Measurements from ENCODE around the gene ITM2C.

The ITM2C gene

DNA sequence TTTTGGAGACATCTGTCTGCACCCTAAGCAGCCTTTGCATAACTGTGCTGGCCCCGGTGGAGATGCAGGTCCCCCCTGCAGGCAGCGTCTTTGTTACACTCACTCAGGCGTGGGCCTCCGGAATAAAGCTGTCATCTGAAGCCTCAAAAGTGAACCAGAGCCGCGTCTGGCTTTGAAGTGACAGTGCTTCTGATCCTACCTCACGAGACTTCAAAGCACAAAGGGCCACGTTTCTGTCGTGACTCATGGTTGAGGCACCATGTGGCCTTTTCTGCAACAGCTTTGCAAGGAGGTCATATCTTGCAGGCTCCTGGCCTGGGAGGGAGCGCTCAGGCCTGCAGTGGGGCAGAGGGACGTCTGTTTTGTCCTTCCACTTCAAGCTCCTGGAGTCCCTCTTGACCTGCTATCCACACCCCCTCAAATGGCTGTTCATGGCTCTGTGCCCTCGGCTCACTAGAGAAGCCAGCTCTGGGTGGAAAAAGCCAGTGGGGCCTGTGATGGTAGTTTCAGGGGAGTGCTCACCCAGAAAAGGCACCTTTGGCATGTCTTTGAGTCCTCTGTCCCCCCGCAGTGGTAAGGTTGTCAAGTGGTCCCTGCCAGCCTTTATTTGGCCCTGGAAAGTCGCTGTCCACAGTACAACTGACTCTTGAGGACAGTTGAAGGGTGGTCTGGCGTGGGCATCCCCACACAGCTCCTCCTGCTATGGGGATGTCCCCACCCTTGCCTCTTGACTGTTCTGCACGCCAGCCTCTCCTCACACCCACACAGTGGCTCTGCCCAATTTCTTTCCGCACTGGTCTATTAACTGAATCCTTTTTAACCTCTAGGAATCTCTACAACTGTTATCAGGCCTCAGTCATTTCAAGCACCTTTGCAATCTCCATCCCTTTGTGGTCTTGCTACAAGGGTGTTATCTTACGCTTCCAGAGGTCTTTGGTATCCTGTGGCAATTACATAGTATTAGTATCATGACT, 41.0 kb downstream of the ITM2C start:
- FAIRE-seq (no peak), DNase-seq (ENCODE audit: insufficient read length, low spot score) (no peak)

DNA sequence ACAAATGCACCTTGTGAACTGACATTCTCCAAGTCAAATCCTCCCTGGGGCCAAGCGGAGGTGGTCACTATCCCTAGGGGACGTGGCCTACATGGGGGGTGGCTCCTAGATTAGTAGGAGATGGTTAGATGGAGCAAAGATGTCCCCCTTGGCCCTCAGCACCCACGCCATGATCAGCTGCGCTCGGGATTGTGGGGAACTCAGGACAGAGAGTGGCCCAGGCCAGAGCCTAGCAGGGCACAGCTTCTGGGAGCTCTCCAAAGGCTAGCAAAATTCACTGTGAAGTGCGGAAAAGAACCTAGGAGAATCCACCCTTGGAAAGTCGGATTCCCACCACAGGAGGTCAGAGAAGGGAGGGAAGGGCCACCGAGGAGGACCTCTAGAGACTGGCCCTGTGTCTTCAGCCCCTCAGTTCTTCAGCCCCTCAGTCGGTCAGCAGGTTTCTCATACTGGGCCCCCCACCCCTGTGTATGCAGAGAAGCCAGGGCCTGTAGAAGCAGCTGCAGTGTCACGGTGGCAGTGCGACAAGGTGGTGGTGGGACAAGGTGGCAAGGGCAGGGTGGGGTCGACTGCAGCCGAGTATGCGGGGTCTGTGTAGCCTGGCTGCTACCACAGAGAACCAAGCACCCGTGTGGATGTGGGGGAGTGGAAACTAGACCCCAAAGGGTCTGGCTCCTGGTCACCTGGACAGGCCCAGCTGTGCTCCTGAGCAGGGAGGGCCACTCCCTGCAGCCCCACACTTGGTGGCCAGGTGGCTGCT, 41.9 kb downstream of the ITM2C start:
- DNase-seq (ENCODE audit: insufficient read length, low spot score) = no peak
- FAIRE-seq = no peak

DNA sequence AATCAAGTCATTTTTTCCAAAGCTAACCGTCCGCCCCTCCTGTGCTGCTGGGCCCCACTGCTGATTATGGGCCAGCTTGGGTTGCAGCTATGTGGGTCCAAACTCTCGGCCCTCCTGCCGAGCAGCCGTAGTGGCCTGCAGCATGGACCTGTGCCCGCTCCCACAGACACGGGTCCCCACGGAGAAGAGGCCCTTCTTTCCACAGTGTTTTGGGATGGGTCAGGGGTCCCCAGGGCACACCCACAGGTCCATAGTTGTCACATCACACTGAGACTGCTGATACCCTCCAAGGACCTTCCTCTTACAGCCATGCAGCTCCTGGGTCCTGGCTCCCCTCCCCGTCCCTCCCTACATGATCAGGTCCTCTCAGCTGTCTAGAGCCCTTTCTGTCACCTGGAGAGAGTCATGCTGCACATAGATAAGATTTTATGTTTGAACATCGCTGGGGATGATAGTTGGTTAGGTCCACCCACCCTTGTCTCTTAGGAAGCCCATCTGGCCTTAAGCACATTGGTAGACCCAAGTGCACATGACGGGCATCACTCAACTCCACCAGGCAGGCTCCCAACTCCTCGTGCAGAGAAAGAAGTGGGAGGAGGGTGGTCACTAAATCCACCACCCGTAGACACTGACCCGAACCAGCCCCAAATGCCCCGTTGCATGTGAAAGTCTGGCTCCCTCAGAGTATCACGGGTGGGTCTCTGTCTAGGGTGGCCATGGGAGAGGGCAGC, 42.8 kb downstream of the ITM2C start:
- DNase-seq (ENCODE audit: insufficient read length, low spot score) (no peak), FAIRE-seq (no peak)

GRCh38 chr2:230908092-230908594, 43.4 kb downstream of the ITM2C start:
- FAIRE-seq (no peak), DNase-seq (ENCODE audit: insufficient read length, low spot score) (no peak)

DNA sequence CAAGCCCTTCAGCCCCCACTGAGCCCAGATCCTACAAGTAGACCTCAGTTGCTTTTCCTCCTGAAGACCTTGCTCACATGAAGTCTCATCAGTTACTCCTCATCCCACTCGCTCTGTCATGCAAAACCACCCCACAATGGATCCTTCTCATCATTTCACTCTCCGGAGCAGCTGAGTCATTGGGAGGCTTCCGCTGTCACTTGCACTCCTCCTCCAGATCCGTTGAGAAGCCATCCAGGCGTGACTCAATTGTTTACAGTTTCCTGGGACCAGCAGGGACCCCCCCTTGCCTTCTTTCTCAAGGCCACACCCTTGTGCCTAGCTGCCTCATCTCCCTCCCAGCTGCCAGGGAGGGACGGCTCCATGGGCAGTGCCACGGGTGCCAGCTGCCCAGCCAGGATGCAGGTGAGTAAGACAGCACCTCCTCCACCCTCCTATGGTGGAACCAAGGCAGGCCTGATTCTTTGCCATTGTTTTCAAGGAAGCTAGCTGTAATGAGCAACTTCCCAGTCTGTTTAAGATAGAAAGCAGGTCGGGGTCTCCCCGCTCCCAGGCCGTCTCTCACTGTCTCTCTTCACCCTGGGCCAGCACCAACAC, 44.0 kb downstream of the ITM2C start:
- DNase-seq (ENCODE audit: insufficient read length, low spot score) (peak; percentile 80), FAIRE-seq (peak; percentile 89)

DNA sequence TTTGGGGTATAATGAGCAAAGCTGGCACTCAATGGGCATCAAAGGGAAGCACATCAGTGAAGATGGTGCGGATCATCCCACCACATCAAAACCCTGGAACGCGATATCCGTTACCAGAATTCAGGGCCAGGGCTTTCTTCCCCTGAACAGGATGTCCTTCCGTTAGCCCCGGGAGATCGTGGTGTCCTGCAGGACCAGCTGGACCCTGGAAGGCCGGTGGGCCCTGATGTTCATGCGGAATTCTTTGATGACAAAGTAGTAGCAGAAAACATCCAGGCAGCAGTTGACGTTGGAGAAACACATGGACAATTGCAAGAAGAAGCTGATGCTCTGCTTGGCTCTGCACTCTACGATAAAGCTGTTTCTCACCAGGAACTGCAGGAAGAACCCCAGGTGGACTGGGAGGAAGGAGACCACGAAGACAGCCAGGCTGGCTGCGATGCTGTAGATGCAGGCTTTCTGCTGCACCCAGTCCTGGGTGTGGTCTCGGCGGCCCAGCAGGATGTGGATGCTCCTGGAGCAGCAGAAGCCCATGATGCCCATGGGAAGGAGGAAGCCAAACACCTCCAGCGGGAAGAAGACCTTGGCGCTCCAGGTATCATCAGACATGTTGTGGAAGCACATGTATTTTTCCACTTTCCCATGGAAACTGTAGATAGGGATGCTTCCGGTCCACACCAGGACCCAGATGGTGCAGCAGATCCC, 45.3 kb downstream of the ITM2C start:
- FAIRE-seq (peak; percentile 4), DNase-seq (ENCODE audit: insufficient read length, low spot score) (no peak)

DNA sequence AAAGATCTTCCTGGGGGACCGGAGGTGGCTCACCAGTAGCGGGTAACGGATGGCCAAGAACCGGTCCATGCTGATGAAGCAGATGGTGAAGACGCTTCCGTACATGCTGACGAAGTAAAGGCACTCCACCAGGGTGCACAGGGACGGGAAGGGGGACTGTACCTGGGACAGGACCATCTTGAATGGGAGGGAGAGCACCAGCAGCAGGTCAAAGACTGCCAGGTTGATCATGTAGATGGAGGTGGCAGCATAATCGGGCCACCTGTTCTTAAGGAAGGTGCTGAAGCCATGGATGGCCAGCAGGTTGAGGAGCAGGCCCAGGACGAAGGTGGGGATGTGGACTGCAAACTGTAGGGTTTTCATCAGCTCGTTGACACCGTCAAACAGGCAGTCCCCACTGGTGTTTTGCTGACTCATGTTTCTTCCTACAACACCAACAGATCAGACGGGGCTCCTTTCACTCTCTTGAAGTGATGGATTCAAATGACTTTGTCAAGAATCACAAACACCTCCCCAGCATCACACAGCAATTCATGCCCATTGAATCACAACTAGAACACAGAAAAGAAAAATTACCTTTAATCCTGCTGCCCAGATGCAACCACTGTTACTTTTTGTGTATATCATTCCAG, 45.9 kb downstream of the ITM2C start:
- no peak for FAIRE-seq
- DNase-seq (ENCODE audit: insufficient read length, low spot score) = no peak

- FAIRE-seq (no peak), DNase-seq (ENCODE audit: insufficient read length, low spot score) (no peak)
Observed at GRCh38 chr2:230912046-230912445, 47.3 kb downstream of the ITM2C start.

DNA sequence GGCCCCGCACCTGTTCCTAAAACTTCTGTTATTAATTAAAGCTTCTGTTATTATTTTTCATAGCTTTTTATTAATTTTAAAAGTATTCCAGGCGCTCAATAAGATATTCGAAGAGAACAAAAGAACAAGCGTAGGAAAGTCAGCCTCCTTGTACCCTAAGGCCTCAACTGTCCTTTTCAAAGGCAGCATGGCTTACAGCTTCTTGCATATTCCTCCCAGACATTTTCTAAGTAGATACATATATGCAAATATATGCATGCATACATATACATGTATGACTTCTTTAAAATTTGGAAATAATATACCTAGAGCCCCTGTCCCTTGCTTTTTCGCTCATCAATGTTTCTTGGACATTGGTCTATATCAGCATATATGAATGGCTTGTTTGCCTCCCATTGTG, 48.0 kb downstream of the ITM2C start:
- FAIRE-seq = no peak

DNA sequence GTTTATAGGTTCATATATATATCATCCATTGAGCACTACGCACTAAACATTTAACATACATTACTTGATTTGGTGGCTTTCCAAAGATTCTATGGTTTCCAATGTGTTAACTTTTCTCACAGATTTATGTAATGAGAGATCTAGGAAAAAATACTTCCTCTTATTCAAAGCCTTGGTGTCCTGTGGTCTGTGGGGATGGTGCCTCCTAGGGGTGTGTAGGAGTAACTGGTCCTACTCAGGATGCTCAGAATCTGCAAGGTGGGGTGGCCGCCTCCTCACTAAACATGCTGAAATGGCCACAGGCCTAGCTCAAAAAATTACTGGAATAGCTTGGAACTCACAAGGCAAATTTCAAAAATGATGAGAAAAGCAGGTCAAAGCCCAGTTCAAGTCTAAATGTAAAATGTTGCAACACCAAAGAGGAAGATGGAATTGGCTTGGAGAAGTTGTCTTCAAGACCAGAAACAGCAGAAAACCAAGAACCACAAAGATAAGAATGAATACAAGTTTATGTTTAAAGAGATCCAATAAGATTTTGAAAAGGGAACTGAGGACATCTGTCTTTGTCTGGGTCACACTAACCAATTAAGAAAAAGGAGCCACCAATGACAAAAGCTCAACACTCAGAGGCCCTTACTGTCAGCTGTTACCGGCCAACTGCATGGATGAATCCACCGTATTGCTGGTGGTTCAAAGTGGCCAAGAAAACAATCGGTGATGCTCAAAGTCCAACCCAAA, 48.8 kb downstream of the ITM2C start:
- DNase-seq (ENCODE audit: insufficient read length, low spot score) = no peak
- FAIRE-seq = no peak

More for the DNA sequence above, 48.0 kb downstream of the ITM2C start:
- no peak for DNase-seq (ENCODE audit: insufficient read length, low spot score)

DNA sequence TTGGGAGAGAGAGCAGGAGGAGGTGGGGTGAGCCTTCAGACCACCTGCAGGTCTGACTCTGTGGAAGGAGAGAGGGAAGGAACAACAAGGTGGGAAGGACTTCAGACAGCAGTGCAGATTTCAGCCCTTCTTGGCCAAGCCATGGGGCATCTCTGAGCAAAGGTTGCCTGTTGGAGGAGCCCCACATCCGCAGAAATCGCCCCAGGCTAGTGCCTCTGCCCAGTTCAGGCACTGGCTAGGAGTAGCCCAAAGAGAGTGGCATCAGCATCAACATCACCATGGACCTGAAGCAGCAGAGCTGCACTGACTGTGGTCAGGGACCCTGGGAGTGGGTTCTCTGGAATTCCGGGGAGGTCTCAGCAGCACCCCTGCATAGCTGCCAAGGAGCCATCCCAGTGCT, 50.1 kb downstream of the ITM2C start:
- FAIRE-seq (no peak), DNase-seq (ENCODE audit: insufficient read length, low spot score) (no peak)

GRCh38 chr2:230915319-230915718, 50.6 kb downstream of the ITM2C start:
- FAIRE-seq (no peak), DNase-seq (ENCODE audit: insufficient read length, low spot score) (no peak)

DNA sequence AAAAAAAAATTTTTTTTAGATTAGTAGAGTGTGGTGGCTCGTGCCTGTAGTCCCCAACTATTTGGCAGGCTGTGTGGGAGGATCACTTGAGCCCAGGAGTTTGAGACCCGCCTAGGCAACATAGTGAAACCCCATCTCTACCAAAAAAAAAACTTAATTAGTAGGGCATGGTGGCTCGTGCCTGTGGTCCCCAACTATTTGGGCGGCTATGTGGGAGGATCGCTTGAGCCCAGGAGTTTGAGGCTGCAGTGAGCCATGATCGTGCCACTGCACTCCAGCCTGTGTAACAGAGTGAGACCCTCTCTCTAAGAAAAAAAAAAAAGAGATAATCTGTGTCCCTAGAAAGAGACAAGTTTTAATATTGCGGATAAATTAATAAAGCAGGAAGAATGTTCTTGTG, 51.5 kb downstream of the ITM2C start:
- FAIRE-seq = no peak

DNA sequence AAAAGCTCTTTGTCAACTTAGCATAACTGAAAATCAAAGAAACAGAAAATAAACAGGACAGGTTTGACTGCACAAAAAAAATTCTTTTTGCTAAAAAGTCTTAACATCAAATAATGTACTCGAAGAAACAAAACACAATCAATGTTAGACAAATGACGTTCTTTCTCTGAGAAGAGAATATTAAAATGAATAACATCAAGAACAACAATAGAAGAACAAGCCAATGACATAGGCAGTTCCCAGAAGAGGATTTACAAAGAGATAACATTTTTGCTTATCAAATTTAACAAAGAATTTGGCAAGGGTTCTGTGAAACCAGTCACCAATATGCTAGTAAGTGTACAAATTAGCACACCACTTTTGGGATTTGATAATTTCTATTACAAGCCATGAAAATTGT, 54.5 kb downstream of the ITM2C start:
- FAIRE-seq (no peak), DNase-seq (ENCODE audit: insufficient read length, low spot score) (no peak)

More for the DNA sequence above, 51.5 kb downstream of the ITM2C start:
- no peak for DNase-seq (ENCODE audit: insufficient read length, low spot score)

GRCh38 chr2:230919681-230920080, 54.9 kb downstream of the ITM2C start:
- no peak for FAIRE-seq

DNA sequence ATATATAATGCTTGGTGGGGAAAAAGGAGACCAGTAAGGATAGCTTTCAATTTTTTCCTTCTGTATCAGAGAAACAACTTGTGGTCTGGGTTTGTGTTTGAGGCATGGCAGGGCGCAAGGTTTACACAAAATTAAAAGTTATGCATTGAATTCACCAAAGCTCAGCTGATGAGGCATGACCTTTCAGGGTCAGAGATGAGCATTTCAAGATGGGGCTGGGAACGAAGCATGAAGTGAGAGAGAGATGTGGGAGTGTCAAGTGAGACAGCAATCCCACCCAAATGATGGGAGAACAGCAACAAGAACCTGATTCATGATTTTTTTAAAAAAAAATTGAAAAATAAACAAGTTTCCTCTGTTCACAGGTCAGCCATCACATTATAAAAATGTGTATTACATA, 55.4 kb downstream of the ITM2C start:
- no peak for DNase-seq (ENCODE audit: insufficient read length, low spot score)
- FAIRE-seq = no peak

More at GRCh38 chr2:230919681-230920080, 54.9 kb downstream of the ITM2C start:
- no peak for DNase-seq (ENCODE audit: insufficient read length, low spot score)

- FAIRE-seq (no peak), DNase-seq (ENCODE audit: insufficient read length, low spot score) (no peak)
Observed at GRCh38 chr2:230921806-230922595, 57.3 kb downstream of the ITM2C start.

All from HTR-8/SVneo (cell line).